K562 (cell line): ENCODE measurements around the gene SIX1. TPM values are rescaled to one million over a fixed set of nuclear protein-coding genes. Genes with fewer than 3 reads are reported as not detected.

Experiments used
- ATAC-seq: fragments of 200-7000 bp; cut with Tn5 transposase; 3 replicates; pipeline ENCODE4 v1.9.1; 2020; ENCODE audit warnings: moderate library complexity
- BruUV-seq: library from RNA; stranded (reverse); fragments of 400-500 nt; replicated peaks from 2 replicates; lab custom pipeline; 2021; lab: Mats Ljungman, UMichigan
- CTCF ChIA-PET: fragments of 300-600 bp; formaldehyde crosslinking; extraction: SDS; loops from one replicate; lab custom pipeline; 2021; ENCODE audit warnings: low intra/inter-chr PET ratio; lab: Yijun Ruan, JAX
- POLR2A ChIA-PET: fragments of 300-600, 350-650 bp; sonication (Branson Sonifier 250); formaldehyde crosslinking; extraction: SDS; loops from one replicate; lab custom pipeline; 2021; ENCODE audit warnings: antibody characterized with exemption, inconsistent platforms; lab: Yijun Ruan, JAX
- DNase-seq, 4 experiments: peaks; one replicate each; pipeline versions ENCODE4 v3.0.0 to v3.0.0-alpha.2; 2011 to 2018; ENCODE audit warnings: low spot score in 3 of 4, mixed read lengths in 3 of 4; ENCODE audit errors: extremely low read depth in 1 of 4
- FAIRE-seq: peaks from 2 replicates; lab custom pipeline; 2011; peaks lifted over from hg19 to GRCh38; lab: Jason Lieb, UNC
- H2AFZ ChIP-seq: 2 replicates; pipeline ENCODE4 v1.6.0; 2011; ENCODE audit warnings: low read depth, low read length, control low read depth, inconsistent platforms
- H3K27ac ChIP-seq: fragments of 200-600 bp; 3 replicates; pipeline ENCODE4 v1.8.0; 2011; ENCODE audit warnings: low read depth, mild to moderate bottlenecking, control low read depth, inconsistent platforms, low read length, moderate library complexity, mixed read lengths; ENCODE audit errors: extremely low read depth
- H3K27me3 ChIP-seq, 2 experiments: fragments of 300-600 bp in 1 of 2; 2 replicates in 1 of 2; 3 replicates in 1 of 2; pipeline versions ENCODE4 v1.6.0 to v1.8.0; 2011; ENCODE audit warnings: inconsistent platforms in 2 of 2, low read length in 2 of 2, mild to moderate bottlenecking in 1 of 2, mixed read lengths in 1 of 2, moderate library complexity in 1 of 2; ENCODE audit not compliant: control insufficient read depth in 2 of 2, insufficient read depth in 2 of 2
- H3K36me3 ChIP-seq: fragments of 300-600 bp; 3 replicates; pipeline ENCODE4 v1.8.0; 2011; ENCODE audit warnings: mild to moderate bottlenecking, low read length, inconsistent platforms; ENCODE audit not compliant: control insufficient read depth, insufficient read depth
- H3K4me1 ChIP-seq, 2 experiments: fragments of 200-600 bp in 1 of 2; replicated peaks in 1 of 2; 2 replicates in 1 of 2; 3 replicates in 1 of 2; pipeline versions ENCODE4 v1.5.1 to v1.8.0; 2011; ENCODE audit warnings: inconsistent platforms in 2 of 2, low read length in 2 of 2, mild to moderate bottlenecking in 1 of 2, mixed read lengths in 1 of 2, moderate library complexity in 1 of 2; ENCODE audit not compliant: control insufficient read depth in 2 of 2, insufficient read depth in 2 of 2
- H3K4me2 ChIP-seq: 2 replicates; pipeline ENCODE4 v1.6.1; 2011; ENCODE audit warnings: low read length, control low read depth, inconsistent platforms, mixed read lengths; ENCODE audit not compliant: insufficient read depth
- H3K4me3 ChIP-seq: fragments of 200-600 bp; sonication (generic), shearing (Covaris generic); 2 replicates; pipeline ENCODE4 v1.5.1; 2016; ENCODE audit warnings: control low read depth, inconsistent platforms
- H3K79me2 ChIP-seq: fragments of 200-600 bp; 3 replicates; pipeline ENCODE4 v1.8.0; 2011; ENCODE audit warnings: low read length, inconsistent platforms; ENCODE audit not compliant: control insufficient read depth, insufficient read depth
- H3K9ac ChIP-seq, 2 experiments: 2 replicates each; pipeline versions ENCODE4 v1.6.0 to v1.6.1; 2011; ENCODE audit warnings: low read depth in 2 of 2, low read length in 2 of 2, control low read depth in 1 of 2, inconsistent platforms in 1 of 2, mild to moderate bottlenecking in 1 of 2, mixed read lengths in 1 of 2; ENCODE audit not compliant: insufficient read depth in 1 of 2
- H3K9me1 ChIP-seq: one replicate; pipeline ENCODE4 v1.6.0; 2011; ENCODE audit warnings: inconsistent platforms, mild to moderate bottlenecking, low read length, moderate library complexity; ENCODE audit not compliant: control insufficient read depth, insufficient read depth
- H3K9me3 ChIP-seq: replicated peaks from 2 replicates; pipeline ENCODE4 v1.5.1; 2011; ENCODE audit warnings: low read depth, low read length, inconsistent platforms; ENCODE audit not compliant: control insufficient read depth, insufficient read depth
- H4K20me1 ChIP-seq: replicated peaks from 2 replicates; pipeline ENCODE4 v1.6.1; 2011; ENCODE audit warnings: low read length, inconsistent platforms, mixed read lengths; ENCODE audit not compliant: control insufficient read depth, insufficient read depth
- ZBTB17 ChIP-seq: fragments of 450-650 bp; formaldehyde crosslinking; IDR thresholded peaks from 2 replicates; pipeline ENCODE4 v1.4.0; 2020; ENCODE audit warnings: mild to moderate bottlenecking
- ZNF263 ChIP-seq: sonication (generic); formaldehyde crosslinking; IDR thresholded peaks from 2 replicates; pipeline ENCODE4 v1.8.0; 2022; ENCODE audit warnings: mild to moderate bottlenecking, missing genetic modification reagents, borderline replicate concordance
- WGBS: fragments of 100-300 bp; shearing (Covaris generic); methylation state at CpG from one replicate; pipeline ENCODE4 v1.1.6; 2016; ENCODE audit warnings: low coverage, mixed read lengths; ENCODE audit not compliant: insufficient coverage; ENCODE audit errors: missing lambda C conversion rate; 5-methylcytosine and 5-hydroxymethylcytosine counted together
- in situ Hi-C: fragments of 300-500 bp; cut with MboI; formaldehyde crosslinking; loops from 4 replicates; pipeline ENCODE4 v1.15.0; 2018; ENCODE audit warnings: inconsistent platforms, mixed read lengths
- intact Hi-C: fragments of 100-400 bp; cut with micrococcal nuclease; formaldehyde crosslinking; loops from 2 replicates; pipeline ENCODE4 v1.14.2; 2022
- polyA plus RNA-seq, 8 experiments: library from polyadenylated mRNA; depleted of rRNA in 4 of 8; stranded (reverse) in 5 of 8; unstranded in 3 of 8; fragments of >200 nt; fragmentation: Nextera tagmentation in 2 of 8; fragmentation: Illumina TruSeq in 1 of 8; extraction: Ambion mirVana in 2 of 8; extraction: Trizol in 1 of 8; gene quantifications; 2 replicates each; pipeline versions ENCODE4 v1.2.1 to v1.2.3, GENCODE V29; 2011 to 2014; ENCODE audit warnings: inconsistent platforms in 1 of 8, missing spikeins in 1 of 8
- total RNA-seq, 7 experiments: library from RNA; depleted of rRNA in 6 of 7; stranded (reverse); fragments of >200 nt in 6 of 7; fragmentation: Illumina TruSeq in 2 of 7; extraction: Trizol in 2 of 7; gene quantifications; 2 replicates each; pipeline versions ENCODE4 v1.2.1 to v1.2.3, GENCODE V29; 2011 to 2021; ENCODE audit warnings: low replicate concordance in 1 of 7
- TF ChIP-seq, protein P1 (sequence below): IDR thresholded peaks from 2 replicates; pipeline ENCODE4 v1.6.1; 2011; ENCODE audit warnings: borderline replicate concordance, low read depth, mild to moderate bottlenecking, moderate library complexity, low read length; ENCODE audit not compliant: insufficient read depth, poor library complexity, severe bottlenecking
- TF ChIP-seq, protein P2 (sequence below), 3 experiments: fragments of 200-800 bp in 1 of 3; fragments of 250-450 bp in 1 of 3; fragments of 450-650 bp in 1 of 3; sonication (Bioruptor Pico) in 1 of 3; sonication (Bioruptor generic) in 1 of 3; formaldehyde crosslinking in 1 of 3; IDR thresholded peaks; 2 replicates each; pipeline versions ENCODE4 v1.6.1 to v1.8.0; 2016 to 2022; ENCODE audit warnings: mild to moderate bottlenecking in 2 of 3, missing genetic modification characterization in 2 of 3, missing compliant biosample characterization in 1 of 3, moderate library complexity in 1 of 3

The SIX1 gene
- total and polyA plus RNA-seq, 9 of the 15 experiments (the other 6 are each of a cell fraction or from before 2014, with no cell fraction given) = 0.27 to 0.80 (median 0.45) TPM

DNA sequence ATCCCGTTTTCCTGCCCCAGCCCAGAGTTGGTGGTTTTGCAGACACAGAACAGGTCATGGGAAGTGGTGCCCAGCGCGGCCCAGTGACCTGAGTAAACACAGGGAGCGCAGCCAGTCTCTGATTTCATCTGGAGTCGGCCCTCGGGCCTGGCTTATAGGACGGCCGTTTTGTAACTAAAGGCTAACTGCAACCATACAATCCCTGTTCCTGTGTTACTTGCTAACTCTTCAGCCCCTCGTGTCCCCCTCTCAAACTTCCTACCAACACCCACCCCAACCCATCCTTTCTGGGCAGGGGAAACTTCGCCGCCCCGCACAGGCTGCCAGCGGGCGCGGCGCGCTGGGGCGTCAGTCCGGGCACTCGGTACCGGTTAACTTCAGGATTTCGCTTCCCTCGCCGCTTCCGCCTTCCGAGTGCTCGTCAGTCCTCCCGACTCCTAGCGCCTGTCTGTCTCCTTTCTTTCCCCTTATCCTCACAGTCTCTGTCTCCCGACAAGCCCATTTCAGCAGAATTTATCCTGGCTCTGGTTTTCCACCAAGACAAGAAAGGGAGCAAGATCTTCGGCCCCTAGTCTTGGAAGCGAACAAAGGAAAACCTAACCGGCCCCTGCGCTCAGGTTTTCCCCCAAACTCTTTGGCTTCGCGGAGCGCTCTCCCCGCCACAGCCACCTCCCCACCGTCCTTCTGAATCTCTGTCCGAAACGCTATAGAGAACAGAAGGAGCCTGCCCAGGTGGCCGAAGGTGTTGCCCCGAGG is 2.0 kb downstream of the SIX1 start:
- no peaks in the 10 kb centered on the region for H3K79me2 ChIP-seq
- FAIRE-seq = no peak
- TF ChIP-seq ZNF263 (CRISPR knock-in tag) (peak; percentile 81), ZBTB17 (no peak)
- TF ChIP-seq, protein P1, sequence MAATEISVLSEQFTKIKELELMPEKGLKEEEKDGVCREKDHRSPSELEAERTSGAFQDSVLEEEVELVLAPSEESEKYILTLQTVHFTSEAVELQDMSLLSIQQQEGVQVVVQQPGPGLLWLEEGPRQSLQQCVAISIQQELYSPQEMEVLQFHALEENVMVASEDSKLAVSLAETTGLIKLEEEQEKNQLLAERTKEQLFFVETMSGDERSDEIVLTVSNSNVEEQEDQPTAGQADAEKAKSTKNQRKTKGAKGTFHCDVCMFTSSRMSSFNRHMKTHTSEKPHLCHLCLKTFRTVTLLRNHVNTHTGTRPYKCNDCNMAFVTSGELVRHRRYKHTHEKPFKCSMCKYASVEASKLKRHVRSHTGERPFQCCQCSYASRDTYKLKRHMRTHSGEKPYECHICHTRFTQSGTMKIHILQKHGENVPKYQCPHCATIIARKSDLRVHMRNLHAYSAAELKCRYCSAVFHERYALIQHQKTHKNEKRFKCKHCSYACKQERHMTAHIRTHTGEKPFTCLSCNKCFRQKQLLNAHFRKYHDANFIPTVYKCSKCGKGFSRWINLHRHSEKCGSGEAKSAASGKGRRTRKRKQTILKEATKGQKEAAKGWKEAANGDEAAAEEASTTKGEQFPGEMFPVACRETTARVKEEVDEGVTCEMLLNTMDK = no peak
- TF ChIP-seq, protein P2, sequence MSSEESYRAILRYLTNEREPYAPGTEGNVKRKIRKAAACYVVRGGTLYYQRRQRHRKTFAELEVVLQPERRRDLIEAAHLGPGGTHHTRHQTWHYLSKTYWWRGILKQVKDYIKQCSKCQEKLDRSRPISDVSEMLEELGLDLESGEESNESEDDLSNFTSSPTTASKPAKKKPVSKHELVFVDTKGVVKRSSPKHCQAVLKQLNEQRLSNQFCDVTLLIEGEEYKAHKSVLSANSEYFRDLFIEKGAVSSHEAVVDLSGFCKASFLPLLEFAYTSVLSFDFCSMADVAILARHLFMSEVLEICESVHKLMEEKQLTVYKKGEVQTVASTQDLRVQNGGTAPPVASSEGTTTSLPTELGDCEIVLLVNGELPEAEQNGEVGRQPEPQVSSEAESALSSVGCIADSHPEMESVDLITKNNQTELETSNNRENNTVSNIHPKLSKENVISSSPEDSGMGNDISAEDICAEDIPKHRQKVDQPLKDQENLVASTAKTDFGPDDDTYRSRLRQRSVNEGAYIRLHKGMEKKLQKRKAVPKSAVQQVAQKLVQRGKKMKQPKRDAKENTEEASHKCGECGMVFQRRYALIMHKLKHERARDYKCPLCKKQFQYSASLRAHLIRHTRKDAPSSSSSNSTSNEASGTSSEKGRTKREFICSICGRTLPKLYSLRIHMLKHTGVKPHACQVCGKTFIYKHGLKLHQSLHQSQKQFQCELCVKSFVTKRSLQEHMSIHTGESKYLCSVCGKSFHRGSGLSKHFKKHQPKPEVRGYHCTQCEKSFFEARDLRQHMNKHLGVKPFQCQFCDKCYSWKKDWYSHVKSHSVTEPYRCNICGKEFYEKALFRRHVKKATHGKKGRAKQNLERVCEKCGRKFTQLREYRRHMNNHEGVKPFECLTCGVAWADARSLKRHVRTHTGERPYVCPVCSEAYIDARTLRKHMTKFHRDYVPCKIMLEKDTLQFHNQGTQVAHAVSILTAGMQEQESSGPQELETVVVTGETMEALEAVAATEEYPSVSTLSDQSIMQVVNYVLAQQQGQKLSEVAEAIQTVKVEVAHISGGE (CRISPR knock-in tag; IDR thresholded peaks at IDR 0.05) = peak in 1 of 3 experiments; percentile 43; a peak in 1 of 6 replicates
- H3K27me3 ChIP-seq = peaks cover 0 to 11% of the 10 kb centered on the region in 2 experiments; a peak in 2 of 5 replicates
- no peaks in the 10 kb centered on the region for H4K20me1 ChIP-seq
- DNase-seq = no peak
- ATAC-seq = no peak
- no peaks in the 10 kb centered on the region for H3K36me3 ChIP-seq
- ChIA-PET CTCF (no interaction called here), POLR2A (no interaction called here)
- no peak overlapping the region for H3K9ac ChIP-seq
- no peak overlapping the region for H3K27ac ChIP-seq
- H3K4me3 ChIP-seq = no peak overlapping the region
- in situ Hi-C loops (no loop called here), intact Hi-C loops (no loop called here)
- H2AFZ ChIP-seq = no peak overlapping the region
- H3K9me3 ChIP-seq = no peaks in the 10 kb centered on the region
- H3K4me2 ChIP-seq = no peak overlapping the region
- BruUV-seq = no TSS peak
- 60% methylated on average over 21 of the region's 43 CpGs for WGBS
- no peaks in the 10 kb centered on the region for H3K9me1 ChIP-seq
- H3K4me1 ChIP-seq = peaks cover 0 to 19% of the 10 kb centered on the region in 2 experiments; a peak in 2 of 5 replicates
